GM12878 (cell line): Measurements from ENCODE around the gene ZNF688. TPM values are rescaled to one million over a fixed set of nuclear protein-coding genes. Genes with fewer than 3 reads are reported as not detected.

Source experiments
- ATAC-seq: fragments of 200-7000 bp; cut with Tn5 transposase; 3 replicates; pipeline ENCODE4 v1.9.1; 2020; ENCODE audit warnings: mild to moderate bottlenecking, moderate library complexity
- BruUV-seq: library from RNA; stranded (reverse); fragments of 400-500 nt; replicated peaks from 2 replicates; lab custom pipeline; 2021; lab: Mats Ljungman, UMichigan
- CTCF ChIA-PET: fragments of 300-600 bp; sonication (Branson Sonifier 250); formaldehyde crosslinking; extraction: SDS; loops from one replicate; lab custom pipeline; 2021; ENCODE audit warnings: inconsistent platforms; lab: Yijun Ruan, JAX
- POLR2A ChIA-PET: fragments of 350-600 bp; formaldehyde crosslinking; extraction: SDS; loops from one replicate; lab custom pipeline; 2021; ENCODE audit warnings: inconsistent platforms; lab: Charles Lee
- RAD21 ChIA-PET: fragments of 300-600 bp; sonication (Branson Sonifier 250); formaldehyde crosslinking; loops from one replicate; lab custom pipeline; 2023; ENCODE audit warnings: antibody characterized with exemption; ENCODE audit not compliant: unreplicated experiment; lab: Charles Lee
- SMC1A ChIA-PET: fragments of 300-600 bp; sonication (Branson Sonifier 250); formaldehyde crosslinking; loops from one replicate; lab custom pipeline; 2023; ENCODE audit not compliant: unreplicated experiment, uncharacterized antibody; lab: Charles Lee
- DNase-seq: peaks from one replicate; pipeline ENCODE4 v3.0.0-alpha.2; 2011; ENCODE audit warnings: low read depth, low spot score
- FAIRE-seq: peaks from 3 replicates; lab custom pipeline; 2011; peaks lifted over from hg19 to GRCh38; lab: Jason Lieb, UNC
- H2AFZ ChIP-seq: 2 replicates; pipeline ENCODE4 v1.6.0; 2011; ENCODE audit warnings: low read depth, low read length, control low read depth; ENCODE audit not compliant: control insufficient read depth
- H3K27ac ChIP-seq: 2 replicates; pipeline ENCODE4 v1.5.1; 2011; ENCODE audit warnings: control low read depth; ENCODE audit not compliant: control insufficient read depth, insufficient read depth
- H3K27me3 ChIP-seq, 2 experiments: replicated peaks in 1 of 2; 2 replicates each; pipeline versions ENCODE4 v1.6.0 to v1.6.1; 2011; ENCODE audit warnings: low read length in 1 of 2; ENCODE audit not compliant: control insufficient read depth in 2 of 2, insufficient read depth in 2 of 2
- H3K36me3 ChIP-seq, 2 experiments: 2 replicates each; pipeline ENCODE4 v1.5.1; 2011; ENCODE audit warnings: low read length in 1 of 2; ENCODE audit not compliant: control insufficient read depth in 2 of 2, insufficient read depth in 2 of 2
- H3K4me1 ChIP-seq: 2 replicates; pipeline ENCODE4 v1.6.1; 2011; ENCODE audit warnings: mild to moderate bottlenecking, low read length, moderate library complexity, mixed read lengths; ENCODE audit not compliant: control insufficient read depth, insufficient read depth
- H3K4me2 ChIP-seq: 2 replicates; pipeline ENCODE4 v1.6.0; 2011; ENCODE audit warnings: control low read depth; ENCODE audit not compliant: control insufficient read depth, insufficient read depth
- H3K4me3 ChIP-seq: fragments of 200-600 bp; sonication (generic); 2 replicates; pipeline ENCODE4 v1.5.1; 2016
- H3K79me2 ChIP-seq: 2 replicates; pipeline ENCODE4 v1.6.0; 2011; ENCODE audit warnings: low read length; ENCODE audit not compliant: control insufficient read depth, insufficient read depth
- H3K9ac ChIP-seq: 2 replicates; pipeline ENCODE4 v1.8.0; 2011; ENCODE audit warnings: low read length, control low read depth, mixed read lengths; ENCODE audit not compliant: control insufficient read depth, insufficient read depth
- H3K9me3 ChIP-seq: replicated peaks from 3 replicates; pipeline ENCODE4 v1.5.1; 2011; ENCODE audit warnings: mild to moderate bottlenecking, low read length; ENCODE audit not compliant: control insufficient read depth, insufficient read depth
- H4K20me1 ChIP-seq: 2 replicates; pipeline ENCODE4 v1.6.0; 2011; ENCODE audit not compliant: control insufficient read depth, insufficient read depth
- BHLHE40 ChIP-seq, 2 experiments: fragments of 450-650 bp in 1 of 2; IDR thresholded peaks; 2 replicates each; pipeline ENCODE4 v1.6.1; 2011 to 2017; ENCODE audit warnings: low read depth in 2 of 2, borderline replicate concordance in 1 of 2, improper control_type of control experiment in 1 of 2, low read length in 1 of 2, mild to moderate bottlenecking in 1 of 2
- CHD4 ChIP-seq: fragments of 200-600 bp; sonication (generic); IDR thresholded peaks from 2 replicates; pipeline ENCODE4 v1.6.1; 2016; ENCODE audit warnings: mild to moderate bottlenecking
- EP300 ChIP-seq, 2 experiments: fragments of 150-350 bp in 1 of 2; IDR thresholded peaks; 2 replicates each; pipeline ENCODE4 v1.6.1; 2011 to 2012; ENCODE audit warnings: low read depth in 2 of 2, low read length in 2 of 2, borderline replicate concordance in 1 of 2, improper control_type of control experiment in 1 of 2, inconsistent platforms in 1 of 2; ENCODE audit not compliant: control insufficient read depth in 1 of 2
- HDGF ChIP-seq: fragments of 450-650 bp; IDR thresholded peaks from 2 replicates; pipeline ENCODE4 v1.6.1; 2016; ENCODE audit warnings: antibody characterized with exemption
- MEF2A ChIP-seq: IDR thresholded peaks from 2 replicates; pipeline ENCODE4 v1.6.1; 2011; ENCODE audit warnings: low read depth, mild to moderate bottlenecking, low read length, moderate library complexity; ENCODE audit not compliant: insufficient read depth
- MTA2 ChIP-seq: fragments of 450-650 bp; IDR thresholded peaks from 2 replicates; pipeline ENCODE4 v1.6.1; 2016; ENCODE audit warnings: low read depth, mild to moderate bottlenecking, moderate library complexity
- NFYB ChIP-seq: IDR thresholded peaks from 2 replicates; pipeline ENCODE4 v1.6.1; 2011; ENCODE audit warnings: low read depth, mild to moderate bottlenecking, low read length, improper control_type of control experiment, moderate library complexity; ENCODE audit not compliant: insufficient read depth
- NR2F1 ChIP-seq: fragments of 450-650 bp; conservative IDR thresholded peaks from 2 replicates; pipeline ENCODE4 v1.6.1; 2017; ENCODE audit warnings: mild to moderate bottlenecking
- PKNOX1 ChIP-seq: fragments of 450-650 bp; IDR thresholded peaks from 2 replicates; pipeline ENCODE4 v1.6.1; 2016; ENCODE audit warnings: mild to moderate bottlenecking
- TBL1XR1 ChIP-seq: IDR thresholded peaks from 2 replicates; pipeline ENCODE4 v1.6.1; 2012; ENCODE audit warnings: low read depth, low read length, improper control_type of control experiment
- WGBS: methylation state at CpG from one replicate; pipeline ENCODE4 v1.1.6; 2016; ENCODE audit warnings: low lambda C conversion rate; ENCODE audit not compliant: insufficient replicate concordance, insufficient coverage; ENCODE audit errors: missing lambda C conversion rate; 5-methylcytosine and 5-hydroxymethylcytosine counted together
- in situ Hi-C: fragments of 300-500 bp; cut with MboI; formaldehyde crosslinking; loops from 9 replicates; pipeline ENCODE4 v1.14.3; 2018; ENCODE audit warnings: mixed read lengths
- intact Hi-C: fragments of 100-400 bp; cut with micrococcal nuclease; formaldehyde crosslinking; loops from one replicate; pipeline ENCODE4 v1.14.2; 2022; ENCODE audit not compliant: unreplicated experiment
- polyA plus RNA-seq, 11 experiments: library from polyadenylated mRNA; depleted of rRNA in 4 of 11; unstranded in 6 of 11; stranded (reverse) in 5 of 11; fragments of >200 nt; fragmentation: Nextera tagmentation in 4 of 11; fragmentation: Illumina TruSeq in 1 of 11; extraction: Ambion mirVana in 4 of 11; extraction: Trizol in 1 of 11; gene quantifications; 1 replicate in 1 of 11; 2 replicates in 10 of 11; pipeline versions ENCODE4 v1.2.1 to v1.2.3, GENCODE V29; 2011 to 2016; ENCODE audit warnings: inconsistent platforms in 2 of 11, missing spikeins in 2 of 11, low read depth in 1 of 11
- total RNA-seq, 4 experiments: library from RNA; depleted of rRNA in 3 of 4; stranded (reverse); fragments of >200 nt in 3 of 4; fragmentation: Illumina TruSeq in 1 of 4; extraction: Trizol in 1 of 4; gene quantifications; 2 replicates each; pipeline versions ENCODE4 v1.2.1 to v1.2.3, GENCODE V29; 2013 to 2021

Gene ZNF688
- total and polyA plus RNA-seq, 10 of the 15 experiments (the other 5 are each of a cell fraction or from before 2014, with no cell fraction given), result 0.14 to 17.4 (median 10.6) TPM

GRCh38 chr16:30603945-30604315 lies 32.4 kb upstream of the ZNF688 start:
- in situ Hi-C loops, result no loop called here
- CTCF ChIA-PET, result interaction anchor here (0.8 to 2.3 kb wide), 3 partner anchors 12 to 89 kb away, joined by 3 to 9 read pairs (median 3); no protein-coding TSS in a partner anchor
- intact Hi-C loops, result no loop called here
- Histone ChIP-seq H3K4me1 (peaks cover 4% of the 10 kb centered on the region), H3K4me2 (no peak overlapping the region), H3K36me3 (peaks cover 11 to 14% of the 10 kb centered on the region in 2 experiments; a peak in 3 of 4 replicates), H2AFZ (no peak overlapping the region), H3K79me2 (peaks cover 3% of the 10 kb centered on the region), H4K20me1 (no peaks in the 10 kb centered on the region), H3K4me3 (no peak overlapping the region), H3K27me3 (no peaks in the 10 kb centered on the region), H3K27ac (no peak overlapping the region), H3K9ac (no peak overlapping the region), H3K9me3 (no peaks in the 10 kb centered on the region)
- DNase-seq (no peak), ATAC-seq (no peak), FAIRE-seq (no peak)
- no TSS peak for BruUV-seq
- no peak for TF ChIP-seq EP300 (IDR thresholded peaks at IDR 0.05; ENCODE audit: borderline replicate concordance in 1 of 2, control insufficient read depth in 1 of 2, low read depth in 2 of 2, low read length in 2 of 2)
- TF ChIP-seq NR2F1, result no peak
- TF ChIP-seq BHLHE40 (IDR thresholded peaks at IDR 0.05; ENCODE audit: borderline replicate concordance in 1 of 2, low read depth in 2 of 2, low read length in 1 of 2), result no peak
- no peak for TF ChIP-seq PKNOX1
- TF ChIP-seq TBL1XR1, result no peak
- TF ChIP-seq HDGF, result no peak
- TF ChIP-seq CHD4, result no peak
- TF ChIP-seq NFYB, result no peak
- TF ChIP-seq MEF2A, result no peak
- TF ChIP-seq MTA2, result no peak
- WGBS, result 86% methylated on average over 7 of the region's 7 CpGs
- SMC1A ChIA-PET, result no interaction called here
- POLR2A ChIA-PET, result interaction anchor here (0.6 kb wide), 1 partner anchor 306 kb away, joined by 3 read pairs; no protein-coding TSS in a partner anchor
- RAD21 ChIA-PET, result no interaction called here
